Stimulated activated CD8-positive, alpha-beta memory T cell treated with anti-CD3 and anti-CD28 coated beads, Interleukin-2, amount 100 ng/mL, for 1 hour (primary cell): ENCODE data around the gene ZBTB4.

ENCODE experiments used
- DNase-seq, 2 donors: peaks; one replicate each; pipeline ENCODE4 v3.0.0-alpha.2; 2020; ENCODE audit warnings: low read depth in 2 of 2

ZBTB4 gene

GRCh38 chr17:7421186-7421585 is 58.2 kb downstream of the ZBTB4 start:
- DNase-seq, result no peak

GRCh38 chr17:7419819-7420610 is 59.4 kb downstream of the ZBTB4 start, which contains the start of gene SPEM1:
SPEM1 (plus strand) TSS chr17:7420324; CDS start chr17:7420385, 61 bp downstream.
- DNase-seq, result no peak

GRCh38 chr17:7418472-7419152 is 60.8 kb downstream of the ZBTB4 start:
- no peak for DNase-seq

GRCh38 chr17:7417056-7417655 is 62.3 kb downstream of the ZBTB4 start:
- no peak for DNase-seq

- DNase-seq, result no peak
These were observed 63.1 kb downstream of the ZBTB4 start for GRCh38 chr17:7416323-7416722.

- no peak for DNase-seq
These were observed 63.6 kb downstream of the ZBTB4 start for GRCh38 chr17:7415784-7416183.

- DNase-seq, result no peak
These were observed 64.6 kb downstream of the ZBTB4 start for GRCh38 chr17:7414837-7415236.

GRCh38 chr17:7413346-7413985 is 66.0 kb downstream of the ZBTB4 start:
- DNase-seq, result no peak

- no peak for DNase-seq
These were observed 68.0 kb downstream of the ZBTB4 start for GRCh38 chr17:7411427-7411750.

- no peak for DNase-seq
These were observed 68.6 kb downstream of the ZBTB4 start for GRCh38 chr17:7410634-7411426.

GRCh38 chr17:7409716-7410115 is 69.7 kb downstream of the ZBTB4 start:
- DNase-seq, result no peak
